Activated CD4-positive, alpha-beta T cell treated with anti-CD3 and anti-CD28 coated beads, Interleukin-2, amount 10 ng/mL, durations not matched to agents 7 days and 5 days (primary cell): Measurements from ENCODE around the gene VEPH1. TPM values are rescaled to one million over a fixed set of nuclear protein-coding genes. Genes with fewer than 3 reads are reported as not detected.

Source experiments
- CTCF ChIA-PET: fragments of 350-600 bp; sonication (Branson Sonifier 250); formaldehyde crosslinking; loops from one replicate; lab custom pipeline; 2021; ENCODE audit warnings: antibody characterized with exemption; lab: Charles Lee
- POLR2A ChIA-PET: fragments of 350-600 bp; sonication (Branson Sonifier 250); formaldehyde crosslinking; loops from one replicate; lab custom pipeline; 2021; ENCODE audit warnings: antibody characterized with exemption; lab: Charles Lee
- DNase-seq: peaks from one replicate; pipeline ENCODE4 v3.0.0-alpha.2; 2020
- H3K27ac Mint-ChIP-seq: one replicate; pipeline ENCODE4 v1.8.0; 2021; ENCODE audit warnings: mild to moderate bottlenecking, moderate library complexity, mixed read lengths
- H3K27me3 Mint-ChIP-seq: one replicate; pipeline ENCODE4 v1.8.0; 2021; ENCODE audit warnings: mixed read lengths
- H3K36me3 Mint-ChIP-seq: one replicate; pipeline ENCODE4 v1.8.0; 2021; ENCODE audit warnings: low read depth, mixed read lengths
- H3K4me1 Mint-ChIP-seq: one replicate; pipeline ENCODE4 v1.8.0; 2021; ENCODE audit warnings: mixed read lengths
- H3K4me3 Mint-ChIP-seq: one replicate; pipeline ENCODE4 v1.8.0; 2021; ENCODE audit warnings: mild to moderate bottlenecking, moderate library complexity, mixed read lengths
- H3K9me3 Mint-ChIP-seq: one replicate; pipeline ENCODE4 v1.8.0; 2021; ENCODE audit warnings: mixed read lengths
- total RNA-seq, 2 experiments: library from RNA; stranded (reverse); gene quantifications; one replicate each; pipeline ENCODE4 v1.2.3, GENCODE V29; 2021

The VEPH1 gene
- total RNA-seq, 2 experiments from 2014 or later = not detected

DNA sequence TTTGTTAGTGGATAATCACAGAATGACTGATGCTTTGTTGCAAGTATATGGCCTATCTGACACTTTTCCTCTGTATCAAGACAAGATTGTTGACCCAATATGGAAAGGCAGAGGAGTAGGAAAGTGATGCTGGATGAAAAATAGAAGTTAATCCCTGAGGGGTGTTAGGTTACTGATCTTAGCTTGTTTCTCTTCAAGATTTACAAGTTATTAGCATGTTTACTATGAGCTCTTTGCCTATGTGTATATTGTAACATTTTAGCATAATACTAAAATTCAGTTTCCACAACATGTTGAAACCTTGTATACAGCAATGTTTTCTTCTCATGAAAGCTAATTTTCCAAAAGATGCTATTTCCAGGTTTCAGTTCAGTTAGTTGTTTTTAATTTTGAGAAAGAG, 222.9 kb downstream of the VEPH1 start:
- DNase-seq = no peak
- Mint-ChIP-seq H3K27me3 (no peaks in the 10 kb centered on the region), H3K4me3 (no peak overlapping the region), H3K4me1 (no peaks in the 10 kb centered on the region), H3K36me3 (no peaks in the 10 kb centered on the region), H3K27ac (no peak overlapping the region), H3K9me3 (no peaks in the 10 kb centered on the region)
- CTCF ChIA-PET = no interaction called here
- POLR2A ChIA-PET = no interaction called here

DNA sequence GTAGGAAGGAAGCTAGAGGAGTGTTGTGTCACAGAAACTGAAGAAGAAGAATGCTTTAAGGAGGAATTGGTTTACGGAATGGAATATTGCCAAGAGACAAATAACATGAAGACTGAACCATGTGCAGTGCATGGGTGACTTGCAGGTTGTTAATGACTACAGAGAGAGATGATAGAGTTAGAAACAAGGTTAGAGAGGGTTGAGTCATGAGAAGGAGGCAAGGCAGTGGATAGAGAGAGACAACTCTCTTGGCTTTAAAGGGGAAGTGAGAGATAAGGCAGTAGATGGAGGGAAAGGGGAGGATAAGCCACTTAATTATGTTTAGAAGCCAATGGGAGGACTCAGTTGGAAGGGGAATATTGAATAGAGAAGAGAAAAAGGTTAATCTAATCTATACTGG, 224.0 kb downstream of the VEPH1 start:
- DNase-seq = no peak
- Mint-ChIP-seq H3K27ac (no peak overlapping the region), H3K36me3 (no peaks in the 10 kb centered on the region), H3K4me1 (no peaks in the 10 kb centered on the region), H3K9me3 (no peaks in the 10 kb centered on the region), H3K4me3 (no peak overlapping the region), H3K27me3 (no peaks in the 10 kb centered on the region)
- ChIA-PET POLR2A (no interaction called here), CTCF (no interaction called here)

DNA sequence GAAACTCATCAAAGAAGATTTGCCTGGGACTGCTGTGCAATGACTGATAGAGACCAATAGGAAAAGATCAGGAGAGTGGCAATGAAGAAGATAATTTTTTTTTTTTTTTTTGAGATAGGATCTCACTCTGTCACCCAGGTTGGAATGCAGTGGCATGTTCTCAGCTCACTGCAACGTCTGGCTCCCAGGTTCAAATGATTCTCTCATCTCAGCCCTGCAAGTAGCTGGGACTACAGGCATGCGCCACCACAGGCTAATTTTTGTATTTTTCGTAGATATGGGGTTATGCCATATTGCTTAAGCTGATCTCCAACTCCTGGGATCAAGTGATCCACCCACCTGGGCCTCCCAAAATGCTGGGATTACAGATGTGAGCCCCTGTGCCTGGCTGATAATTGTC, 226.4 kb downstream of the VEPH1 start:
- no peak for DNase-seq

DNA sequence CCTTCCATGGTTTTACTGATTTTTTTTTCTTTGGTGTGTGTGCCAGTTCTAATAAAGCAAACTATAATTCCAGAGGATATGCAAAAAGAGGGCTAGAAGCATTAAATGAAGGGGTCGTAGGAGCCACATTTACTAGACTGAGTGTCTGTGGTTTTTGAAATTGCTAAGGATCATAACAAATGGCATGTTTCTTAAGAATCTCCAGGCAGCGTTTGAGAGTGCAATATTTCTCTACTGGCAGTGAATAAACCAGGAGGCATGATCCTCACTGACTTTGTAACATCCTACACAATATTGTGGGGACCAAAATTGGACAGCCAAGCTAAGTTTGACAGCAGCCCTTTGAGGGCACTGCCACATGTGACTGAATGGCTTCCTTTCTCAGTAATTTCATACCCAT, 227.4 kb downstream of the VEPH1 start:
- no peak for DNase-seq
- Mint-ChIP-seq H3K4me1 (no peaks in the 10 kb centered on the region), H3K27ac (no peak overlapping the region), H3K9me3 (no peaks in the 10 kb centered on the region), H3K36me3 (no peaks in the 10 kb centered on the region), H3K4me3 (no peak overlapping the region), H3K27me3 (no peaks in the 10 kb centered on the region)
- POLR2A ChIA-PET = no interaction called here
- CTCF ChIA-PET = no interaction called here

More for the DNA sequence above, 226.4 kb downstream of the VEPH1 start:
- Mint-ChIP-seq H3K9me3 (no peaks in the 10 kb centered on the region), H3K4me1 (no peaks in the 10 kb centered on the region), H3K36me3 (no peaks in the 10 kb centered on the region), H3K27ac (no peak overlapping the region), H3K4me3 (no peak overlapping the region), H3K27me3 (no peaks in the 10 kb centered on the region)
- POLR2A ChIA-PET = no interaction called here
- CTCF ChIA-PET = no interaction called here

DNA sequence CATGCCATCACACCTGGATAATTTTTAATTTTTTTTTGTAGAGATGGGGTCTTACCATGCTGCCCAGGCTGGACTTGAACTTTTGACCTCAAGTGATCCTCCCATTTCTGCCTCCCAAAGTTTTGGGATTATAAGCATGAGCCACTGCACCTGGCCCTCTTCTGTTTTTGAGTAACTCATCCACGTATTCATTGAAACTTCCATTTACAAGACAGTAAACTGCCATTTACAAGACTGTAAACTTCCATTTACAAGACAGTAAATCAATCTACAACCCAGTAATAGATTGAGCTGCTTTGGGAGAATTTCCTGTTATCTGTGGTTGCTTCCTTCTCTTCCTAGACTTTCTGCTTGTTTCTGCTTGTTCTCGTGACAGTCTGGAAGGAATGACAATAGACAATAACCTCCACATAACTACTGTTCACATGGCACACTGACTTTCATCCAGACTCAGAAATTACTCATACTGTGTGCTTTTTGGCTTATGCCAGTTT, 228.5 kb downstream of the VEPH1 start:
- ChIA-PET POLR2A (no interaction called here), CTCF (no interaction called here)
- Mint-ChIP-seq H3K27me3 (no peaks in the 10 kb centered on the region), H3K27ac (no peak overlapping the region), H3K4me1 (no peaks in the 10 kb centered on the region), H3K9me3 (no peaks in the 10 kb centered on the region), H3K4me3 (no peak overlapping the region), H3K36me3 (no peaks in the 10 kb centered on the region)
- no peak for DNase-seq

DNA sequence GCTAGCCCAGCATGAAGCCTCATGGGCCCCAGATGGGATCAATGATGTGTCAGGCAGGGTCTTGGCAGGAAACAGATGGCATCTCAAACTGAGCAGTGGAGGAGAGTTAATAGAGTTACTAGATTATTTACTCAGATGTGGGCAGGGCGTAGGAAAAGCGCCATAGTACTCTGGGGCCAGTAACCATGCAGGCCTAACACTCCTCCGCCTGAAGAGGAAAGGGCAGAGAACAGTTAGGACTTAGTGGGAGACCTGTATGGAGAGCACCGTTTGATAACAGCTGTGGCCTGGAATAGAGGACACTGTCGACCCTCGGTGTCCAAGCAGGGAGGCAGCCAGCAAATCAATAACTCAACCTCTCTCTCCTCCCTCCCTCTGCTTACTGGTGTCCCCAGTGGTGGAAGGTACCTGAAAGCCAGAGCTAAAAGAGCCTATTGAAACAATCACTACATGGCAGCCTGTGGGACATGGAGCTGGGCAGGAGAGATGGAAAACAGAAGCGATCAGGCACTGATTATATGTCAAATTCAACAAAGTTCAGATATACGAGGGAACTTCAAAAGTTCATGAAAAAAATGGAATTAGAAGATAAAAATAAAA, 231.8 kb downstream of the VEPH1 start:
- Mint-ChIP-seq H3K27me3 (no peaks in the 10 kb centered on the region), H3K9me3 (no peaks in the 10 kb centered on the region), H3K4me1 (no peaks in the 10 kb centered on the region), H3K27ac (no peak overlapping the region), H3K4me3 (no peak overlapping the region), H3K36me3 (no peaks in the 10 kb centered on the region)
- CTCF ChIA-PET = no interaction called here
- no peak for DNase-seq
- POLR2A ChIA-PET = no interaction called here

DNA sequence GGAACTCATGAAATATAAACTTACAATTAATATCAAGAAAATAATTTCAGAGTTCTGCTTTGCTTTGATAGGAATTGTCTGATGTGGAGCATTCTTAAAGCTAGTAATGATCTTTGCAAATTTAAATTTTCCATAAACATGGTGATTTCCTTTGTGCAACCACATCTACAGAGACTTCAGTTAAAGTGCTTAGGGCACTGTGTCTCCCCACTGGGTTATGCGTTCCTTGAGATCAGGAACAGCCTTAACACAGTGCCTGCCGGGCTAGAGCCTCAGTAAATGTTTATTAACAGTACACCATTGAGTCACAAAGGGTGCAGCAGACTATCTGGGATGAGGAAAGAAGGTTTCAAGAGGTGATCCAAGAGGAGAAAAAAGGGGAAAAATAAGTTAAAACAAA, 235.2 kb downstream of the VEPH1 start:
- no peaks in the 10 kb centered on the region for H3K4me1 Mint-ChIP-seq
- POLR2A ChIA-PET = no interaction called here

DNA sequence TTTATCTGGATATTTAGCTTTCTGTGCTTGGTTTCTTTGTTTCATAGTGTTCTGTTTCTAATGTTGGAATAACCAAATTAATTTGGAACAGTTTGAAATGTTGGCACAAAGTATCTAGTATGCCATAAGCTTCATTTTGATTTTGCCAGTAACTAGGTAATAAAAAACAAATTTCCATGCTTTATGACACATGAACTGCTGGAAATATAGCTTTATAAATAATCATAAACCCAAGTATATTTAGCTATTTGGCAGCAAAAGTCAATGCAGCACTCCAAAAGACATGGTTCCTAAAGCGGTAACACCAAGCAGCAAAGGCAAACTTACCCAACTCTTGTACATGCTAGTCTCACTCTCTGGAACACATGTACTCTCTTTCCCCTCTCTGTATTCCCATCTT, 237.3 kb downstream of the VEPH1 start:
- no peaks in the 10 kb centered on the region for H3K36me3 Mint-ChIP-seq
- H3K27ac Mint-ChIP-seq = no peak overlapping the region
- ChIA-PET CTCF (no interaction called here), POLR2A (no interaction called here)
- no peaks in the 10 kb centered on the region for H3K4me1 Mint-ChIP-seq
- no peaks in the 10 kb centered on the region for H3K27me3 Mint-ChIP-seq
- H3K4me3 Mint-ChIP-seq = no peak overlapping the region
- H3K9me3 Mint-ChIP-seq = no peaks in the 10 kb centered on the region
- no peak for DNase-seq

More for the DNA sequence above, 235.2 kb downstream of the VEPH1 start:
- Mint-ChIP-seq H3K4me3 (no peak overlapping the region), H3K27ac (no peak overlapping the region), H3K9me3 (no peaks in the 10 kb centered on the region), H3K27me3 (no peaks in the 10 kb centered on the region), H3K36me3 (no peaks in the 10 kb centered on the region)
- CTCF ChIA-PET = no interaction called here
- no peak for DNase-seq

DNA sequence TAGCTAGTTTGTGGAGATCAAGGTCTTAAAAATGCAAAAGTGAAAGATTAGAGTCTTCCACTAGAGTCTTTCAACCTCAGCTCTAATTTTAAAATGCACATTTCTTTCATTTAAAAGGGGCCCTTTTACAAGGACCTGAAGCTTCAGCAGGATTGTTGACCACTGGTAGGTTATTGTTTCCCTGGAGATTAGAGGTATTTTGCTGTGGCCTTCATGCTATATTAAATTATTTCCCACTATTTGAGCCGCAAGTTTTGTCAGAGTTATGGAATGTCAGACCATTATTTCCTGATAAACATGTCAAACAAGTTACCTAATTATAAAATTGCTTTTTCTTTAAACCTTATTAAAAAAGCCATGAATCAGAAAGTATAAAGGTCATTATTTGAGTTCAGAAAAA, 240.2 kb downstream of the VEPH1 start:
- ChIA-PET POLR2A (interaction anchor here (0.7 kb wide), 1 partner anchor 29 kb away, joined by 3 read pairs; no protein-coding TSS in a partner anchor), CTCF (interaction anchor here (0.6 kb wide), 1 partner anchor 30 kb away, joined by 3 read pairs; no protein-coding TSS in a partner anchor)
- H3K36me3 Mint-ChIP-seq = no peaks in the 10 kb centered on the region
- no peak overlapping the region for H3K4me3 Mint-ChIP-seq
- DNase-seq = no peak
- H3K27ac Mint-ChIP-seq = no peak overlapping the region
- H3K4me1 Mint-ChIP-seq = no peaks in the 10 kb centered on the region
- H3K9me3 Mint-ChIP-seq = no peaks in the 10 kb centered on the region
- no peaks in the 10 kb centered on the region for H3K27me3 Mint-ChIP-seq

DNA sequence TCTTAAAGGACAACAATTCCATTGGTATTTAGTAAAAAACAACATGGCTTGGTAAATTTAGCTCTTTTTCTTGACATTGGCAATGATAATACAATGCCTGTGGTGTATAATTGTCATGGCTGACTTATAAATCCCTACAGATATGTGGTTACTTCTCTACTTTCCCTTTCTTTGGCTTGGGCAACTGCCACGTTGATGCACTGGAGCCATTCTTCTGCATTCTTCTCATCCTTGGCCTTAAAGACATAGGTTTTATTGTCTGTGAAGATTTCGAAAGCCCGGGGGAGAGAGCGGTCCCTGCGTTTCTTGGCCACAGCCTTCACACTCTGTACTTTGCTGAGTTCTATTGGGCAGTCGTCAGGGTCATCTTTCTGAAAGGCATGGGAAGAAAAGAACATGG, 242.2 kb downstream of the VEPH1 start:
- Mint-ChIP-seq H3K36me3 (no peaks in the 10 kb centered on the region), H3K27ac (no peak overlapping the region), H3K4me1 (no peaks in the 10 kb centered on the region), H3K27me3 (no peaks in the 10 kb centered on the region), H3K9me3 (no peaks in the 10 kb centered on the region), H3K4me3 (no peak overlapping the region)
- no peak for DNase-seq
- ChIA-PET POLR2A (no interaction called here), CTCF (no interaction called here)

DNA sequence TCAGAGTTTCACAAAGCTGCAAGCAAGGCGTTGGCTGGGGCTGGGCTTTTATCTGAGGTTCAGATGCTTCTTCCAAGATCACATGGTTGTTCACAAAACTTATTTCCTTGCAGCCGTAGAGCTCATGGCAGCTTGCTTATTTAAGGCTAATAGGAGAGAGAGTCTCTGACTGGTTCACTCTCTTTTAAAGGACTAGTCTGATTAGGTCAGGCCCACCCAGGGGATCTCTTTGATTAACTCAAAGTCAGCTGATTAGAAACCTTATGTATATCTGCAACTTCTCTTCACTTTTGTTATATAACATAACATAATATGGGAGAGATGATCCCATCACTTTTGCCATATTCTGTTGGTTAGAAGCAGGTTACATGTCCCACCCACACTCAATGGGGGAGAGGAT, 243.4 kb downstream of the VEPH1 start:
- Mint-ChIP-seq H3K4me3 (no peak overlapping the region), H3K36me3 (no peaks in the 10 kb centered on the region), H3K27me3 (no peaks in the 10 kb centered on the region), H3K27ac (no peak overlapping the region), H3K4me1 (no peaks in the 10 kb centered on the region), H3K9me3 (no peaks in the 10 kb centered on the region)
- CTCF ChIA-PET = no interaction called here
- POLR2A ChIA-PET = no interaction called here
- no peak for DNase-seq

DNA sequence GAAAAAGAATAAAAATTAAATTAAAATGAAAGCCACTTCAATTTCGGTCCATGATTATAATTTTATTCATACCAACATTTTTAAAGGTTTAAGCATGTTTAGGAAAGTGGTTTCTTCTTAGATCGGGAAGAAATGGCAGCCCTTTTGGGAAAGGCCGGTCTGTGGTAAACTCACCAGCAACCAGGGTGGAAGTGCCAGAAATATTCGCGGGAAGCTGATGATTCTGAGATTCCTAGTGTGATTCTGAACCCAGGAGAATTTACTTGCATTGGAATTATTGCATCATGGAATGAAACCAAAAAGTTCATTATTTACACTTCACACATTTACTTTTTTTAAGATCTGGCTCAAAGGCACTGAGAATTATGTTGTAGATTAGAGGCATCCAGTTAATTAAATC, 246.1 kb downstream of the VEPH1 start:
- no peaks in the 10 kb centered on the region for H3K9me3 Mint-ChIP-seq
- no peak overlapping the region for H3K4me3 Mint-ChIP-seq
- no peak overlapping the region for H3K27ac Mint-ChIP-seq
- DNase-seq = no peak
- H3K36me3 Mint-ChIP-seq = no peaks in the 10 kb centered on the region
- no peaks in the 10 kb centered on the region for H3K4me1 Mint-ChIP-seq
- H3K27me3 Mint-ChIP-seq = peaks cover 2% of the 10 kb centered on the region
- ChIA-PET CTCF (interaction anchor here (0.9 kb wide), 1 partner anchor 27 kb away, joined by 3 read pairs; no protein-coding TSS in a partner anchor), POLR2A (no interaction called here)

DNA sequence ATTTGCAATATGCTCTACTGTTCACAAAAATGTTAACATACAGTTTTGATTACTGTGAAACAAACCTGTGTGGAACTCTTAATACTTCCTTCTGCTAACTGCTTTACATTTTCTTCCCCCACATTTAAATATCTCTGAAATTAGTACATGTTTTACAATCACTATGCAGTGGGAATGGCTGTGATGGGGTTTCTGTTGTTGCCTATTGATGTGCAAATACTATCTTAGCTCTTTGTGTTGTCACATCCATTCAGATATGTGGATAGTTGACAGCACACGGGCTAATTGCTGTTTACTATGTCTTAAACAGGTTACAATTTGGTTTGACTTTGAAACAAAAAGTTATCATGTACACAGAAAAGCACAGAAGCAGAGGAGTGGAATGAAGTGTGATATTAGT, 247.4 kb downstream of the VEPH1 start:
- ChIA-PET CTCF (no interaction called here), POLR2A (no interaction called here)
- H3K36me3 Mint-ChIP-seq = no peaks in the 10 kb centered on the region
- H3K9me3 Mint-ChIP-seq = no peaks in the 10 kb centered on the region
- H3K27me3 Mint-ChIP-seq = peaks cover 2% of the 10 kb centered on the region
- DNase-seq = no peak
- H3K4me1 Mint-ChIP-seq = no peaks in the 10 kb centered on the region
- no peak overlapping the region for H3K27ac Mint-ChIP-seq
- no peak overlapping the region for H3K4me3 Mint-ChIP-seq

DNA sequence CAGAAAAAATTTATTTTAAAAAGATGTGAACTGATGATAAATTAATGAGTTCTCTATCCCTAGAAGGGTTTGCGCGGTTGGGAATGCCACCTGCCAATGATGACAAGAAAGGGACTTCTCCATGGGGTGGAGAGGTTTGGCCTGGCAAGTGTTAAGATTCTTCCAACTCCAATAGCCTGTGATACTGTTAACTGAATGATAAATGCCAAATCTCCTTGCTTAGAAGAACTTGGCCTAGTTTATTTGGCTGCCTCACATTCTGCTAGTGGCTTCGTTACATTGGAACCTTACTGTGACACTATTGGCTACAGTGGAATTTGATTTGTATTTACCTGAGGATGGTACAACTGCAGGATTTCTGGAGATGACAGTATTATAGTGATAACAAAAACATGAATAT, 251.5 kb downstream of the VEPH1 start:
- no peak overlapping the region for H3K27ac Mint-ChIP-seq
- H3K4me1 Mint-ChIP-seq = peaks cover 1% of the 10 kb centered on the region
- no peaks in the 10 kb centered on the region for H3K9me3 Mint-ChIP-seq
- no peaks in the 10 kb centered on the region for H3K36me3 Mint-ChIP-seq
- H3K4me3 Mint-ChIP-seq = no peak overlapping the region
- POLR2A ChIA-PET = no interaction called here
- H3K27me3 Mint-ChIP-seq = peaks cover 2% of the 10 kb centered on the region
- DNase-seq = no peak
- CTCF ChIA-PET = no interaction called here
